Muscle of leg (tissue), 11 donors: ENCODE results near the gene EYA4. TPM values are rescaled to one million over a fixed set of nuclear protein-coding genes. Genes with fewer than 3 reads are reported as not detected.

Experiments used
- DNase-seq: peaks from one replicate; pipeline ENCODE4 v3.0.0; 2013
- H3K27ac ChIP-seq: one replicate; pipeline ENCODE4 v1.5.1; 2013; ENCODE audit warnings: mild to moderate bottlenecking, low read length, control low read depth
- H3K27me3 ChIP-seq: one replicate; pipeline ENCODE4 v1.6.1; 2013; ENCODE audit warnings: low read length; ENCODE audit not compliant: control insufficient read depth, insufficient read depth
- H3K36me3 ChIP-seq: one replicate; pipeline ENCODE4 v1.6.1; 2013; ENCODE audit warnings: low read length; ENCODE audit not compliant: control insufficient read depth, insufficient read depth
- H3K4me1 ChIP-seq: one replicate; pipeline ENCODE4 v1.6.1; 2013; ENCODE audit warnings: low read length; ENCODE audit not compliant: control insufficient read depth, insufficient read depth
- H3K4me3 ChIP-seq: one replicate; pipeline ENCODE4 v1.5.1; 2013; ENCODE audit warnings: low read length, control low read depth
- H3K9me3 ChIP-seq: replicated peaks from 2 replicates; pipeline ENCODE4 v1.6.1; 2013; ENCODE audit warnings: low read depth, low read length; ENCODE audit not compliant: control insufficient read depth
- WGBS: methylation state at CpG from one replicate; pipeline ENCODE4 v1.1.5; 2013; ENCODE audit warnings: missing lambda C conversion rate; ENCODE audit not compliant: insufficient coverage; 5-methylcytosine and 5-hydroxymethylcytosine counted together
- polyA plus RNA-seq, 8 donors: library from polyadenylated mRNA; unstranded; fragments of 120-200 nt; gene quantifications; one replicate each; pipeline versions ENCODE4 v1.2.1 to v1.2.3, GENCODE V29; 2013; ENCODE audit warnings: inconsistent platforms in 1 of 8, low replicate concordance in 1 of 8; ENCODE audit not compliant: insufficient read length in 8 of 8, insufficient read depth in 1 of 8
- total RNA-seq: library from RNA; stranded (reverse); fragments of 120-200 nt; gene quantifications from one replicate; pipeline ENCODE4 v1.2.4, GENCODE V29; 2013

EYA4 gene
- total and polyA plus RNA-seq, 9 donors = 16.3 to 28.8 (median 20.9) TPM

- Histone ChIP-seq H3K4me1 (peaks cover 5% of the 10 kb centered on the region), H3K27me3 (no peaks in the 10 kb centered on the region), H3K4me3 (no peak overlapping the region), H3K9me3 (no peaks in the 10 kb centered on the region), H3K27ac (no peak overlapping the region), H3K36me3 (no peaks in the 10 kb centered on the region)
- no peak for DNase-seq
- 50% methylated on average over 2 of the region's 5 CpGs for WGBS
These were observed 117.5 kb downstream of the EYA4 start for GRCh38 chr6:133358574-133359150.

GRCh38 chr6:133359256-133359655 lies 118.1 kb downstream of the EYA4 start:
- no peak overlapping the region for H3K4me3 ChIP-seq

GRCh38 chr6:133359760-133360159 lies 118.6 kb downstream of the EYA4 start:
- H3K36me3 ChIP-seq = peaks cover 3% of the 10 kb centered on the region
- H3K4me1 ChIP-seq = peaks cover 5% of the 10 kb centered on the region
- peak; percentile 13 for DNase-seq
- no peaks in the 10 kb centered on the region for H3K9me3 ChIP-seq
- H3K27me3 ChIP-seq = no peaks in the 10 kb centered on the region
- H3K4me3 ChIP-seq = no peak overlapping the region
- WGBS = no CpG with 5 or more reads among the region's 1 CpG
- no peak overlapping the region for H3K27ac ChIP-seq

More at GRCh38 chr6:133359256-133359655, 118.1 kb downstream of the EYA4 start:
- H3K27me3 ChIP-seq = no peaks in the 10 kb centered on the region
- H3K4me1 ChIP-seq = peaks cover 5% of the 10 kb centered on the region
- H3K36me3 ChIP-seq = peaks cover 3% of the 10 kb centered on the region
- H3K27ac ChIP-seq = no peak overlapping the region
- no peak for DNase-seq
- WGBS = no CpG with 5 or more reads among the region's 1 CpG
- H3K9me3 ChIP-seq = no peaks in the 10 kb centered on the region

- Histone ChIP-seq H3K27me3 (no peaks in the 10 kb centered on the region), H3K9me3 (no peaks in the 10 kb centered on the region), H3K36me3 (peaks cover 3% of the 10 kb centered on the region), H3K27ac (peak overlapping the region; percentile 30), H3K4me3 (no peak overlapping the region), H3K4me1 (peaks cover 5% of the 10 kb centered on the region)
- WGBS = no CpG with 5 or more reads among the region's 5 CpGs
- DNase-seq = peak; percentile 48
These were observed 119.0 kb downstream of the EYA4 start for GRCh38 chr6:133360194-133360593.

- 67% methylated on average over 1 of the region's 4 CpGs for WGBS
- H3K4me1 ChIP-seq = peaks cover 5% of the 10 kb centered on the region
- no peak overlapping the region for H3K4me3 ChIP-seq
These were observed 121.7 kb downstream of the EYA4 start for GRCh38 chr6:133362813-133363212.

GRCh38 chr6:133368664-133369063 lies 127.5 kb downstream of the EYA4 start:
- no peak overlapping the region for H3K27ac ChIP-seq

More at GRCh38 chr6:133362813-133363212, 121.7 kb downstream of the EYA4 start:
- Histone ChIP-seq H3K27me3 (no peaks in the 10 kb centered on the region), H3K27ac (no peak overlapping the region), H3K36me3 (peaks cover 3% of the 10 kb centered on the region), H3K9me3 (no peaks in the 10 kb centered on the region)
- DNase-seq = no peak

GRCh38 chr6:133369773-133370272 lies 128.7 kb downstream of the EYA4 start:
- no peak overlapping the region for H3K27ac ChIP-seq
- H3K4me3 ChIP-seq = no peak overlapping the region
- no peaks in the 10 kb centered on the region for H3K4me1 ChIP-seq
- no peaks in the 10 kb centered on the region for H3K36me3 ChIP-seq
- 64% methylated on average over 3 of the region's 7 CpGs for WGBS
- H3K27me3 ChIP-seq = no peaks in the 10 kb centered on the region
- DNase-seq = no peak
- no peaks in the 10 kb centered on the region for H3K9me3 ChIP-seq

More at GRCh38 chr6:133368664-133369063, 127.5 kb downstream of the EYA4 start:
- Histone ChIP-seq H3K36me3 (peaks cover 3% of the 10 kb centered on the region), H3K9me3 (no peaks in the 10 kb centered on the region), H3K4me1 (no peaks in the 10 kb centered on the region), H3K27me3 (no peaks in the 10 kb centered on the region), H3K4me3 (no peak overlapping the region)
- 69% methylated on average over 4 of the region's 5 CpGs for WGBS
- DNase-seq = peak; percentile 29

GRCh38 chr6:133376743-133377142 lies 135.6 kb downstream of the EYA4 start:
- Histone ChIP-seq H3K27me3 (no peaks in the 10 kb centered on the region), H3K4me1 (no peaks in the 10 kb centered on the region), H3K9me3 (no peaks in the 10 kb centered on the region), H3K36me3 (no peaks in the 10 kb centered on the region), H3K27ac (no peak overlapping the region), H3K4me3 (no peak overlapping the region)
- no CpG with 5 or more reads among the region's 1 CpG for WGBS
- no peak for DNase-seq

GRCh38 chr6:133377219-133377618 lies 136.1 kb downstream of the EYA4 start:
- no peaks in the 10 kb centered on the region for H3K36me3 ChIP-seq
- no peaks in the 10 kb centered on the region for H3K27me3 ChIP-seq
- WGBS = 61% methylated on average over 4 of the region's 6 CpGs
- H3K4me1 ChIP-seq = no peaks in the 10 kb centered on the region
- peak; percentile 36 for DNase-seq
- no peak overlapping the region for H3K27ac ChIP-seq
- no peak overlapping the region for H3K4me3 ChIP-seq
- H3K9me3 ChIP-seq = no peaks in the 10 kb centered on the region

GRCh38 chr6:133380047-133380446 lies 138.9 kb downstream of the EYA4 start:
- no peak overlapping the region for H3K4me3 ChIP-seq
- no peaks in the 10 kb centered on the region for H3K4me1 ChIP-seq
- no peaks in the 10 kb centered on the region for H3K9me3 ChIP-seq
- no peak overlapping the region for H3K27ac ChIP-seq
- WGBS = 80% methylated on average over 1 of the region's 1 CpG
- H3K27me3 ChIP-seq = no peaks in the 10 kb centered on the region
- no peak for DNase-seq
- no peaks in the 10 kb centered on the region for H3K36me3 ChIP-seq
